HEK293 (cell line): ENCODE data around the gene HTT.

Experiments used
- TCF7L2 ChIP-seq: IDR thresholded peaks from 2 replicates; pipeline ENCODE4 v1.6.1; 2011; ENCODE audit warnings: low read depth, mild to moderate bottlenecking, inconsistent platforms, low read length, moderate library complexity, borderline replicate concordance
- ZNF423 ChIP-seq: fragments of 450-650 bp; formaldehyde crosslinking; IDR thresholded peaks from 2 replicates; pipeline ENCODE4 v1.5.1; 2016; ENCODE audit warnings: missing biosample characterization, missing genetic modification characterization
- ZNF558 ChIP-seq: fragments of 450-650 bp; formaldehyde crosslinking; IDR thresholded peaks from 2 replicates; pipeline ENCODE4 v1.5.1; 2016; ENCODE audit warnings: missing biosample characterization, missing genetic modification characterization

- no peak for TF ChIP-seq TCF7L2
- no peak for TF ChIP-seq ZNF558 (tag by site-specific recombination)
- TF ChIP-seq ZNF423 (tag by site-specific recombination) = no peak
These were observed 36.5 kb upstream of the HTT start for GRCh38 chr4:3037957-3038461.
